GM18507 (cell line): ENCODE results near the gene MICAL3.

Experiments
- DNase-seq: peaks from one replicate; pipeline ENCODE4 v3.0.0; 2011; ENCODE audit warnings: low read depth; ENCODE audit not compliant: insufficient read length; ENCODE audit errors: extremely low spot score
- FAIRE-seq: peaks from 2 replicates; lab custom pipeline; 2011; peaks lifted over from hg19 to GRCh38; lab: Jason Lieb, UNC

MICAL3 gene

GRCh38 chr22:17817511-17818065 lies 206.8 kb downstream of the MICAL3 start:
- DNase-seq (no peak), FAIRE-seq (no peak)

GRCh38 chr22:17817079-17817478 lies 207.3 kb downstream of the MICAL3 start:
- DNase-seq (no peak), FAIRE-seq (no peak)

- DNase-seq (no peak), FAIRE-seq (no peak)
Measured at GRCh38 chr22:17816649-17817048, 207.7 kb downstream of the MICAL3 start.

GRCh38 chr22:17815703-17816254 lies 208.6 kb downstream of the MICAL3 start:
- DNase-seq (no peak), FAIRE-seq (no peak)

DNA sequence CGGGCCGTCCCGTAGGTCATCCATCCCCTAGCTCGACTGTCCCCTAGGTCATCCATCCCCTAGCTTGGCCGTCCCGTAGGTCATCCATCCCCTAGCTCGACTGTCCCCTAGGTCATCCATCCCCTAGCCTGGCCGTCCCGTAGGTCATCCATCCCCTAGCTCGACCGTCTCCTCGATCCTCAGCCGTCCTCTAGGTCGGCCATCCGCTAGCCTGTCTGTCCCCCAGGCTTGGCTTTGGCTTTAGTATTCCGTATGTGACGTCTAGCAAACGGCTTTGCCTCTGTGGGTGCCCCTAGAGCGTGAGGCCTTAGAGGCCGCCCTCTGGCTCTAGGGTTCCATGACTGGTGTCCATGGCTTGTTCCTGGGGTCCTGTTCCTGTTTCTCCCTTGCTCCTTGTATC lies 209.5 kb downstream of the MICAL3 start:
- FAIRE-seq: no peak
- no peak for DNase-seq

- DNase-seq: no peak
- no peak for FAIRE-seq
Measured at GRCh38 chr22:17814084-17814483, 210.3 kb downstream of the MICAL3 start.

DNA sequence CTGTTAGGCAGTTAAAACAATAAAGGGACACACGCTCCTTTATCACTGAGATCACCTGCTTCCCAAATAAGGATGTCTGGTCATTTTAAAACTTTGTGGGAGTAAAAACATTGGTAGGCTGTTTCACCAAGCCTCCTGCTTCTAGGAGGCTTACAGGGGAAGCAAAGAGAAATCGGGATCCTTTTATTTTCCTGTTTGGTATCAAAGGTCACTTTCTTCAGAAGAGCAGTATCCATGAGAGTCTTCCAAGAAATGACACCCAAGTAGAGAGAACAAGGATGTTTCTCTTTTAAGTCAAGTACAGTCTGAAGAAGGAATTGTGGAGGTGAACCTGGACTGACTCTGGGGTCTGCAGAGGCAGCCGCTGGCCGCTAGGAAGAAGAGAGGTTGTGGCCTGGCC lies 213.2 kb downstream of the MICAL3 start:
- no peak for FAIRE-seq
- no peak for DNase-seq

- DNase-seq: no peak
- FAIRE-seq: no peak
Measured at GRCh38 chr22:17810570-17811116, 213.7 kb downstream of the MICAL3 start.

GRCh38 chr22:17808693-17809403 lies 215.5 kb downstream of the MICAL3 start:
- FAIRE-seq: no peak

GRCh38 chr22:17807578-17808410 lies 216.6 kb downstream of the MICAL3 start:
- FAIRE-seq (no peak), DNase-seq (no peak)

More at GRCh38 chr22:17808693-17809403, 215.5 kb downstream of the MICAL3 start:
- DNase-seq: no peak

- FAIRE-seq: no peak
- no peak for DNase-seq
Measured at GRCh38 chr22:17807086-17807485, 217.3 kb downstream of the MICAL3 start.

DNA sequence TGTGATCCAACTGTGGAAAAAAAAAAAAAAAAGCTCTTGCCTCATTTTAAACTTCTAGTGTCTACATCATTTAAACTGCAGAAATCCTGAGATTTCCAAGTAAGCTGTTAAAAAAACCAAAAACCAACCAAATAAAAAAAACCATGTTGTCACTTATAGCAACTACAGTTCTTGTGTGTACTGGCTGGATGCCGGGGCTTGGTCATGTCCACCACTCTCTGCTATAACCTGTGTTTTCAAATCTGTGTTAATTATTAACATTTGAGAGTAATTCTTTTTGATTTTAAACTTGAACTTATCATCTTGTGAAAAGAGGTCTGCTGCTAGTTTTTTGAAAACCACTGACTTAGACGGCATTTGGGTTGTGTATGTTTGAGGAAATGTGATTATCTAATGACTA lies 217.9 kb downstream of the MICAL3 start:
- no peak for DNase-seq
- no peak for FAIRE-seq

DNA sequence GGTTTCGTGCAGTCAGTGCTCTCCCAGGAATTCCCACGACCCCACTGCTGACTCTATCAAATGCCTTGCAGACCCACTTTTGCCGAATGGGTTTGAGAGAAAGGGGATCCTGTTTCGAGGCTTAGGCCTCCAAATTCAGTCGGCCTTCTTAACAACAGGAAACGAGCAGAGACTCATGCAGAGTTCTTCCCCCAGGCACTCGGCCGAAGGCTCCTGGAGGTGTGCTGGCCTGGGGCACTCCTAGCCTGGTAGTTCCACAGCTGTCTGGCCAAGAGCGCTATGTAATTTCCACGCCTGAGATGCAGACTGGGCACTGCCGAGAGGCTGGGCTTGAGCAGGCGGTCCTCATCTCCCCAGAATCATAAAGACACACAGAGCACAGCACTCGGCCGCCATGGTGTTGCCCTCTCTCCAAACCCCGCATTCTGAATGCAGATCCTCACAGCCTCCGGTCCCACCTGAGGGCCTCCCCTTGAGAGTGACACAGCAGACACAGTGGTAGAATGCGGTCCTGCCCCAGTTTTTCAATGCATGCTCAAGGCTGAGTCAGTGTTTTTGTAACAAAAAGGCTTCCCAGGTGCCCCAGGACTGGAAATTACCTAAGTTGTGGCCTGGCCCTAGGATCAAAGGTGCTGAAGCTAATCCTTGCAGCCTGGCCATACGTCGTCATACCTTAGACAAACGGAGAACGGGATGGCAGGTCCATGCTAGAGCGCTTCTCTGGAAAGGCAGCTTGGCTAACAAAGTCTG lies 219.9 kb downstream of the MICAL3 start:
- DNase-seq: no peak
- FAIRE-seq: no peak

DNA sequence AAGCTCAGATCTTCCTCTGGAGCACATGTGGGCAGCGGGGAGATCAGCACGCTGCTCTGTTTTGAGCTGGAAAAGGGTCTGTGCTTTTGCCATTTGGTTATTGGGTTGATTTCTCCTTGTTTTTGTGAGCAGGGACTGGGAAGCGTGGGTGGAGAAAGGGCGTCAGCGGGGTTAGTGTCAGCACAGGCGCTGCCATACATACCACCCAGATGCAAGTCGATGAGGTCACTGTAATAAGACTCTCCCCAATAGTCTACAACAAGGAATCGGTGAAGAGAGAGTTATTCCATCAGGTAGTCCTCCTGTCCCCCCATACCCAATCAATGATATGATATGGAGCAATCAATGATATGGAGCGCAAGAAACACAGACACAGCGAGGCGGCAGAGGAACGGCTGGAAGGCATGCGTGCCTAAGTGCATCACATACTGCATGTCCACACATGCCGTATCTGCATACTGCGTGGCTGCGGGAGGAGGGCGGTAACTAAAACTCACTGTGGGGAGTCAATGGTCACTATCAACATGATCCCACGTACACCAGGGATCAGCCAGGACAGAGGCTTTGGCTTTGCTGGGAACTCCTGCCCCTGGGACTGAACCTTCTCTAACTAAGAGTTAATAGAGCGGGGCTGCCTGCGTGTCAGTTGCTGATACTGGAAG lies 220.6 kb downstream of the MICAL3 start:
- DNase-seq (no peak), FAIRE-seq (no peak)

DNA sequence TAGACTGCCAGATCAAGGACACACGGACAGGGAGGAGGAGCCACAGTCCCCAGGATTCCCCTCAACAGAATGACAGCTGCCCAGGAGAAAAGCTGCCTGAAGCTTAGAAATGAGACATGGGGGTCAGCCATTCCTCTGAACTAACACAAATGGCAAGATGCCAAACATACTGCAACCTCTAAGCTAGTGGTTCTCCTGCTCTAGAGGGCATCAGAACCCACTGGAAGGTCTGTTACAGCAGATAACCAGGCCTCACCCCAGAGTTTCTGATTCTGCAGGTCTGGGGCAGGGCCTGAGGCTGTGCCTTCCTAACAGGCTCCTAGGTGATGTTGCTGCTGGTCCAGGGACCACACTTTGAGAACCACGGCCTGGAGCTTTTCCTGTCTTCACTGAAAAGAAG lies 221.5 kb downstream of the MICAL3 start:
- FAIRE-seq: no peak
- DNase-seq: no peak

DNA sequence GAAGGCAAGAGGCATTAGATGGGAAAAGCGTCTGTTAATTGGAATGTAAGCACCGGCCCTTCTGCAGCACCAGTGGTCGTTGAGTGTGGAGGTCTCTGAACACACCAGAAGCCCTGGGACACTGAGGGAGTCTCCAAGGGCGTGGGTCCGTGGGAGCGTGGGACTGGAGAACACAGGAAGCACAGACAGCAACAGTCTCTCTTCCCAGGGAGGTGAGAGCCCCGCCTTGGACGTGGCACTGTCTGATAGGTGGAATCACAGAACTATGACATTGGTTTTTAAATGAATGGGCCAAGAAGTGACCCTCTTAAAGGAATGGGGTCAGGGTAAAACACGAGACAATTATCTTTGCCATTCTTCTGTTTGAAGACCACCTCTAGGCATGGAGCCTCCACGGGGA lies 221.9 kb downstream of the MICAL3 start:
- FAIRE-seq: no peak
- no peak for DNase-seq

DNA sequence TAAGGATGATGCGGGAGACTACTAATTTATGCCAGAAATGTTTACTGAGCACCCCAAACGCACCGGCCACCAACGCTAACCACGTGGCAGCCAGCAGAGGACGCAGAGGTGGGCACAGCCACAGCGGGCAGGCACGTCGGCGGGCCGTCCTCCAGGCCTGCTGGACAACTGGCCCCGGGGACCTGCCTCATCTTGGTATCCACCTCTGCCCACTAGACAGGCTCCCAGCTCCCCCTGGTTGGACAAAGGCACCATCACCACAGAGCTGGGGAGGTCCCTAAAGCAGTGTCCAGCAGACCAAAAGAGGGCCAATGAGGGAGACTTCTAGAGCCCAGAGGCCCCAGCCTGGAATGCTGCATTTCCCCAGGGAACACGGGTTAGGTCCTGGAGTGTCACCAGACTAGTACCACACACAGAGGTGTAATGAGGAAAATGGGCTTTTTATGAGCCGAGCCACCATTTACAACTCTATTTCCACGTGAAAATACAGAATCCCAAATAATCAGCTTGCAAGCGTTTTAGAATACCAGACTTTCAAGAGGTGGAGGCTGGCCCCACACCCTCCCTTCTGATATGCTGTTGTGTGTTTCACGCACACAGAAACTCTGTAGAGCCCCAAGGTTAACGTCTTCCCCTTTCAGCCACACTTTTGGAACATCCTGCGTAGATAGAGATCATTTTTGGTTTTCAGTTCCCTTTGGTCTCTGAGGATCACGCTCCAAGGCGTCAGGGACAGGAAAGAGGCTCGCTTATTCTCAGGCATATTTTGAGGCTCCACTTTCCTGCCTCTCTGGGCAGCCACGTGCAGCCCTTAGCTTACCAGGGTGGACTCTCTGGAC lies 226.4 kb downstream of the MICAL3 start:
- peak; percentile 96 for FAIRE-seq
- peak; percentile 64 for DNase-seq

GRCh38 chr22:17796695-17797094 lies 227.7 kb downstream of the MICAL3 start:
- DNase-seq (no peak), FAIRE-seq (no peak)
